ENCODE measurements around the gene HPCA.

Gene HPCA

GRCh38 chr1:32883338-32884031 is 2.8 kb upstream of the HPCA start:
- no peak overlapping the region for H3K9ac ChIP-seq (ENCODE audit: low read length)
- no peak overlapping the region for H3K18ac ChIP-seq (ENCODE audit: low read length)
- H3K9me3 ChIP-seq (ENCODE audit: insufficient read depth, low read depth, low read length), result peaks cover 2% of the 10 kb centered on the region
- no peak overlapping the region for H3K4me2 ChIP-seq (ENCODE audit: low read length)
- no peak overlapping the region for H2BK120ac ChIP-seq (ENCODE audit: insufficient read depth, low read length, poor library complexity)
- peaks cover 0 to 2% of the 10 kb centered on the region in 2 experiments for H3K4me1 ChIP-seq (ENCODE audit: control insufficient read depth in 1 of 2, insufficient read depth in 2 of 2, low read length in 2 of 2)
- no peak overlapping the region for H4K91ac ChIP-seq (ENCODE audit: low read depth, low read length)
- H3K4me3 ChIP-seq (ENCODE audit: low read depth, low read length), result no peak overlapping the region
- H3K14ac ChIP-seq (ENCODE audit: low read length), result no peak overlapping the region
- no peaks in the 10 kb centered on the region for H3K36me3 ChIP-seq (ENCODE audit: control insufficient read depth in 1 of 2, insufficient read depth in 2 of 2, low read length in 2 of 2)
- no peaks in the 10 kb centered on the region for H3K79me1 ChIP-seq (ENCODE audit: low read length)
- WGBS (ENCODE audit: extremely low coverage, insufficient coverage, insufficient read length), result no CpG with 5 or more reads among the region's 7 CpGs
- H3K79me2 ChIP-seq (ENCODE audit: control insufficient read depth, insufficient read depth, low read length, poor library complexity), result no peaks in the 10 kb centered on the region
- no peak overlapping the region for H4K12ac ChIP-seq (ENCODE audit: low read depth, low read length)
- DNase-seq, result no peak
- no peak overlapping the region for H3K23ac ChIP-seq (ENCODE audit: low read length)
- H2BK5ac ChIP-seq (ENCODE audit: low read depth, low read length, poor library complexity), result no peak overlapping the region
- peaks cover 9% of the 10 kb centered on the region for H3K27me3 ChIP-seq (ENCODE audit: insufficient read depth, low read length)
- H2AFZ ChIP-seq (ENCODE audit: insufficient read depth, low read length, poor library complexity), result no peak overlapping the region
- no peak overlapping the region for H2BK12ac ChIP-seq (ENCODE audit: low read length)
- no peak overlapping the region for H3K4ac ChIP-seq (ENCODE audit: low read depth, low read length)
- no peak overlapping the region for H4K8ac ChIP-seq (ENCODE audit: low read depth, low read length)
- H3K27ac ChIP-seq (ENCODE audit: low read depth, low read length), result no peak overlapping the region
- no peak overlapping the region for H2AK5ac ChIP-seq (ENCODE audit: low read length)

GRCh38 chr1:32884032-32884372 is 2.3 kb upstream of the HPCA start:
- no peaks in the 10 kb centered on the region for H3K36me3 ChIP-seq (ENCODE audit: control insufficient read depth in 1 of 2, insufficient read depth in 2 of 2, low read length in 2 of 2)
- H3K4me1 ChIP-seq (ENCODE audit: control insufficient read depth in 1 of 2, insufficient read depth in 2 of 2, low read length in 2 of 2), result peaks cover 0 to 2% of the 10 kb centered on the region in 2 experiments
- no peak overlapping the region for H3K4me3 ChIP-seq (ENCODE audit: low read depth, low read length)
- H3K4me2 ChIP-seq (ENCODE audit: low read length), result no peak overlapping the region
- H3K9ac ChIP-seq (ENCODE audit: low read length), result no peak overlapping the region
- no peak overlapping the region for H3K27ac ChIP-seq (ENCODE audit: low read depth, low read length)
- no peak overlapping the region for H4K12ac ChIP-seq (ENCODE audit: low read depth, low read length)
- no peak overlapping the region for H2BK5ac ChIP-seq (ENCODE audit: low read depth, low read length, poor library complexity)
- no peaks in the 10 kb centered on the region for H3K79me1 ChIP-seq (ENCODE audit: low read length)
- H3K79me2 ChIP-seq (ENCODE audit: control insufficient read depth, insufficient read depth, low read length, poor library complexity), result no peaks in the 10 kb centered on the region
- WGBS (ENCODE audit: extremely low coverage, insufficient coverage, insufficient read length), result no CpG with 5 or more reads among the region's 4 CpGs
- no peak overlapping the region for H4K91ac ChIP-seq (ENCODE audit: low read depth, low read length)
- no peak for DNase-seq
- no peak overlapping the region for H3K23ac ChIP-seq (ENCODE audit: low read length)
- H3K27me3 ChIP-seq (ENCODE audit: insufficient read depth, low read length), result peaks cover 9% of the 10 kb centered on the region
- no peak overlapping the region for H2AFZ ChIP-seq (ENCODE audit: insufficient read depth, low read length, poor library complexity)
- H3K9me3 ChIP-seq (ENCODE audit: insufficient read depth, low read depth, low read length), result peaks cover 2% of the 10 kb centered on the region
- H3K18ac ChIP-seq (ENCODE audit: low read length), result no peak overlapping the region
- no peak overlapping the region for H2BK120ac ChIP-seq (ENCODE audit: insufficient read depth, low read length, poor library complexity)
- no peak overlapping the region for H2AK5ac ChIP-seq (ENCODE audit: low read length)
- H3K14ac ChIP-seq (ENCODE audit: low read length), result no peak overlapping the region
- H4K8ac ChIP-seq (ENCODE audit: low read depth, low read length), result no peak overlapping the region
- no peak overlapping the region for H2BK12ac ChIP-seq (ENCODE audit: low read length)
- H3K4ac ChIP-seq (ENCODE audit: low read depth, low read length), result no peak overlapping the region

- peaks cover 9% of the 10 kb centered on the region for H3K27me3 ChIP-seq (ENCODE audit: insufficient read depth, low read length)
- H3K4me3 ChIP-seq (ENCODE audit: low read depth, low read length), result no peak overlapping the region
- H4K12ac ChIP-seq (ENCODE audit: low read depth, low read length), result no peak overlapping the region
- no peak overlapping the region for H2AK5ac ChIP-seq (ENCODE audit: low read length)
- no peak overlapping the region for H2BK12ac ChIP-seq (ENCODE audit: low read length)
- H4K8ac ChIP-seq (ENCODE audit: low read depth, low read length), result no peak overlapping the region
- no peak for DNase-seq
- H3K4me2 ChIP-seq (ENCODE audit: low read length), result no peak overlapping the region
- H3K9ac ChIP-seq (ENCODE audit: low read length), result no peak overlapping the region
- H2AFZ ChIP-seq (ENCODE audit: insufficient read depth, low read length, poor library complexity), result no peak overlapping the region
- no peak overlapping the region for H3K18ac ChIP-seq (ENCODE audit: low read length)
- H3K9me3 ChIP-seq (ENCODE audit: insufficient read depth, low read depth, low read length), result peaks cover 2% of the 10 kb centered on the region
- no peak overlapping the region for H3K23ac ChIP-seq (ENCODE audit: low read length)
- H3K14ac ChIP-seq (ENCODE audit: low read length), result no peak overlapping the region
- no peak overlapping the region for H4K91ac ChIP-seq (ENCODE audit: low read depth, low read length)
- no peak overlapping the region for H2BK5ac ChIP-seq (ENCODE audit: low read depth, low read length, poor library complexity)
- no peaks in the 10 kb centered on the region for H3K79me1 ChIP-seq (ENCODE audit: low read length)
- H3K27ac ChIP-seq (ENCODE audit: low read depth, low read length), result no peak overlapping the region
- no peak overlapping the region for H3K4ac ChIP-seq (ENCODE audit: low read depth, low read length)
- peaks cover 0 to 2% of the 10 kb centered on the region in 2 experiments for H3K4me1 ChIP-seq (ENCODE audit: control insufficient read depth in 1 of 2, insufficient read depth in 2 of 2, low read length in 2 of 2)
- H2BK120ac ChIP-seq (ENCODE audit: insufficient read depth, low read length, poor library complexity), result no peak overlapping the region
- no peaks in the 10 kb centered on the region for H3K36me3 ChIP-seq (ENCODE audit: control insufficient read depth in 1 of 2, insufficient read depth in 2 of 2, low read length in 2 of 2)
- WGBS (ENCODE audit: extremely low coverage, insufficient coverage, insufficient read length), result no CpG with 5 or more reads among the region's 12 CpGs
- no peaks in the 10 kb centered on the region for H3K79me2 ChIP-seq (ENCODE audit: control insufficient read depth, insufficient read depth, low read length, poor library complexity)
Measured at GRCh38 chr1:32884726-32885125, 1.6 kb upstream of the HPCA start.

- no peak overlapping the region for H3K9ac ChIP-seq (ENCODE audit: low read length)
- no peaks in the 10 kb centered on the region for H3K36me3 ChIP-seq (ENCODE audit: control insufficient read depth in 1 of 2, insufficient read depth in 2 of 2, low read length in 2 of 2)
- no peak overlapping the region for H2BK120ac ChIP-seq (ENCODE audit: insufficient read depth, low read length, poor library complexity)
- no CpG with 5 or more reads among the region's 8 CpGs for WGBS (ENCODE audit: extremely low coverage, insufficient coverage, insufficient read length)
- H4K91ac ChIP-seq (ENCODE audit: low read depth, low read length), result no peak overlapping the region
- H2AFZ ChIP-seq (ENCODE audit: insufficient read depth, low read length, poor library complexity), result no peak overlapping the region
- H2AK5ac ChIP-seq (ENCODE audit: low read length), result no peak overlapping the region
- H4K12ac ChIP-seq (ENCODE audit: low read depth, low read length), result no peak overlapping the region
- no peak for DNase-seq
- no peak overlapping the region for H3K14ac ChIP-seq (ENCODE audit: low read length)
- H2BK5ac ChIP-seq (ENCODE audit: low read depth, low read length, poor library complexity), result no peak overlapping the region
- H3K27ac ChIP-seq (ENCODE audit: low read depth, low read length), result no peak overlapping the region
- H3K23ac ChIP-seq (ENCODE audit: low read length), result no peak overlapping the region
- H3K4me2 ChIP-seq (ENCODE audit: low read length), result no peak overlapping the region
- H2BK12ac ChIP-seq (ENCODE audit: low read length), result no peak overlapping the region
- H3K27me3 ChIP-seq (ENCODE audit: insufficient read depth, low read length), result peaks cover 9% of the 10 kb centered on the region
- peaks cover 2% of the 10 kb centered on the region for H3K9me3 ChIP-seq (ENCODE audit: insufficient read depth, low read depth, low read length)
- no peaks in the 10 kb centered on the region for H3K79me1 ChIP-seq (ENCODE audit: low read length)
- H4K8ac ChIP-seq (ENCODE audit: low read depth, low read length), result no peak overlapping the region
- H3K4ac ChIP-seq (ENCODE audit: low read depth, low read length), result no peak overlapping the region
- peaks cover 0 to 2% of the 10 kb centered on the region in 2 experiments for H3K4me1 ChIP-seq (ENCODE audit: control insufficient read depth in 1 of 2, insufficient read depth in 2 of 2, low read length in 2 of 2)
- H3K18ac ChIP-seq (ENCODE audit: low read length), result no peak overlapping the region
- no peak overlapping the region for H3K4me3 ChIP-seq (ENCODE audit: low read depth, low read length)
- no peaks in the 10 kb centered on the region for H3K79me2 ChIP-seq (ENCODE audit: control insufficient read depth, insufficient read depth, low read length, poor library complexity)
Measured at GRCh38 chr1:32885676-32886003, 651 bp upstream of the HPCA start.
